BE2C (cell line): ENCODE data around the gene MAT1A.
"Not testable (repeated sequence)": the region's sequence is repeated elsewhere in the genome, so short reads cannot be mapped to it uniquely, and the experiment has no call there.

Experiments used
- DNase-seq: peaks from one replicate; pipeline ENCODE4 v3.0.0-alpha.2; 2020
- H3K27me3 ChIP-seq: fragments of 250-450 bp; sonication (Bioruptor Pico); 2 replicates; pipeline ENCODE4 v1.5.1; 2020; ENCODE audit warnings: mild to moderate bottlenecking
- H3K36me3 ChIP-seq: fragments of 250-450 bp; sonication (Bioruptor Pico); 2 replicates; pipeline ENCODE4 v1.5.1; 2020; ENCODE audit warnings: mild to moderate bottlenecking
- H3K4me1 ChIP-seq: fragments of 250-450 bp; sonication (Bioruptor Pico); 2 replicates; pipeline ENCODE4 v1.5.1; 2020
- H3K4me3 ChIP-seq: 2 replicates; pipeline ENCODE4 v1.5.1; 2011; ENCODE audit warnings: low read depth, low read length
- H3K9me3 ChIP-seq: fragments of 250-450 bp; sonication (Bioruptor Pico); 2 replicates; pipeline ENCODE4 v1.5.1; 2020
- CTCF ChIP-seq: IDR thresholded peaks from 2 replicates; pipeline ENCODE4 v1.5.1; 2012; ENCODE audit warnings: mild to moderate bottlenecking, low read depth, low read length

Gene MAT1A

GRCh38 chr10:80264081-80265056 is 25.1 kb downstream of the MAT1A start:
- Histone ChIP-seq H3K27me3 (no peaks in the 10 kb centered on the region), H3K4me1 (no peaks in the 10 kb centered on the region), H3K4me3 (no peak overlapping the region), H3K9me3 (no peaks in the 10 kb centered on the region), H3K36me3 (no peaks in the 10 kb centered on the region)
- no peak for TF ChIP-seq CTCF
- DNase-seq, result no peak

GRCh38 chr10:80261316-80262030 is 28.0 kb downstream of the MAT1A start:
- Histone ChIP-seq H3K9me3 (no peaks in the 10 kb centered on the region), H3K4me3 (no peak overlapping the region), H3K36me3 (no peaks in the 10 kb centered on the region), H3K4me1 (no peaks in the 10 kb centered on the region), H3K27me3 (no peaks in the 10 kb centered on the region)
- TF ChIP-seq CTCF, result no peak
- no peak for DNase-seq

DNA sequence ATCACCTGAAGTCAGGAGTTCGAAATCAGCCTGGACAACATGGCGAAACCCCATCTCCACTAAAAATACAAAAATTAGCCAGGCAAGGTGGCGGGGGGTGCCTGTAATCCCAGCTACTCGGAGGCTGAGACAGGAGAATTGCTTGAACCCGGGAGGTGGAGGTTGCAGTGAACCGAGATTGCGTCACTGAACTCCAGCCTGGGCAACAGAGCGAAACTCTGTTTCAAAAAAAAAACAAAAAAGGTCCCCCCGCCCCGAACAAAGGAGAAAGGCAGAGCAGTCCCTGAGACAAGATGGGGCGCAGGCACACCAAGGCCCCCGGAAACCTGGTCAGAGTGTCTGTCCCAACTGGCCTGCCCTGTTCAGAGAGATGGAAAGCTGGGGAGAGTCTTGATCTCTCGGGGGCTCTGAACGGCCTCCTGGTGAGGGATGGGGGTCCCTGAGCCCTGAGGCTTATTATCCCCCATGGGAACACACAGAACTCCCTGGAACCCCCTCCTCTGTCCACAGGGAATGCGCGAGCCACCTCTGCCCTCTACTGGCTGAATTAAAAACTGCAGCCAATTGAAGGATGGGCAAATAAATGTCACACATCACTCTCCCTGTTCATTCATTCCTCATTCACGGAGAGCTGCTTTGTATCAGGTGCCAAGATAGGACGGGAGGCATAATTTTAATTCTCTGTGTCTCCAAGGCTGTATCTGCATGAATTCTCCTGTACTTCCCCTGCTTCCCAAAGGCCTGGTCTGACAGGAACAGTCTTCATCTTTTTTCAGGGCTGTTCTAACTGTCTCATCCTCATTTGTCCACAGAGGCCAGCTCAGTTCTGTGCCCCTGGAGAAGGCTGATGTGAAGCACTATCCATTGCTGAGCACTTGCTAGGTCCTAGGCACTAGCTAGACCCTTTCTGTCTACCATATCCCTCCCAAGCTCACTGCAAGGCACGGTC is 28.9 kb downstream of the MAT1A start:
- Histone ChIP-seq H3K36me3 (no peaks in the 10 kb centered on the region), H3K4me1 (no peaks in the 10 kb centered on the region), H3K4me3 (no peak overlapping the region), H3K27me3 (no peaks in the 10 kb centered on the region), H3K9me3 (no peaks in the 10 kb centered on the region)
- TF ChIP-seq CTCF, result peak; percentile 81
- DNase-seq, result peak; percentile 40

DNA sequence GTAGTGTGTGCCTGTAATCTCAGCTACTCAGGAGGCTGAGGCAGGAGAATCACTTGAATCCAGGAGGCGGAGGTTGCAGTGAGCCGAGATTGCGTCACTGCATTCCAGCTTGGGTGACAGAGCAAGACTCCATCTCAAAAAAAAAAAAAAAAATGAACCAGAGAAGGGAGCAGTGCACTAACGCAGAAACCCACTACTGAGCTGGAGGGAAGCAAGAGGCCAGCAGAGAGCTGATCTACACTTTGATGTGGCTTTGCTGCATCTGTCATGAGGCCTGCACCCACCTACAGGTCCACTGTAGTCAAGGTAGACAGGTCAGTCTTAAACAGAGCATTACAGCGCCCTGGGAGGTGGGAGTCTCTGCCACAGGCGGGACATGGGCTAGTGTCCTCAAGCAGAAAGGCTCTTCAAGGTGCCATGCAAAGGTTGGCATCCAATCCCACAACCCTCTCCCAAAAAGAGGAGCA is 30.0 kb downstream of the MAT1A start:
- no peaks in the 10 kb centered on the region for H3K27me3 ChIP-seq
- no peak for TF ChIP-seq CTCF
- H3K4me1 ChIP-seq, result no peaks in the 10 kb centered on the region
- no peak overlapping the region for H3K4me3 ChIP-seq
- H3K9me3 ChIP-seq, result no peaks in the 10 kb centered on the region
- no peaks in the 10 kb centered on the region for H3K36me3 ChIP-seq
- no peak for DNase-seq

DNA sequence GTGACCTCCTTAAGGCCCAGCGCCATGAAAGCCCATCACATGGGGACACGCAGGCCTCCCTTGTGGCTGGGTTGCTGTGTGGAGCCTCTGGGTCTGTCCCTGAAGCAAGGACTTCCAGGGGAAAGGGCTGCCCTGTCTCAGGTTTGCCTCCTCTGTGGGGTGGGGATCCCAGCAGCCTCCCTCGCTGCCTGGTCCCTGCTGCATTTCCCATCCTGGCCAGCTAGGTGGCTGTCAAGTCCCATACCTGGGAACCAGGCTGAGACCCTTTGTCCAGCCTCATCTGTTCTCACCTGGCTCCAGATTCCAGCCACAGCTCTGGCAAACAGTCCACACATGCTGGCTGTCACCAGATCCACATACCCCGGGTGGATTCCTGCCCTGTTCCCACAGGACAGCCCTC is 32.7 kb downstream of the MAT1A start:
- not testable (repeated sequence) for H3K9me3 ChIP-seq, H3K4me1 ChIP-seq, DNase-seq, H3K36me3 ChIP-seq, H3K4me3 ChIP-seq, H3K27me3 ChIP-seq
- peak; percentile 14; the same call in 1 of the 2 replicates for TF ChIP-seq CTCF

GRCh38 chr10:80254726-80255125 is 34.7 kb downstream of the MAT1A start:
- H3K9me3 ChIP-seq, H3K27me3 ChIP-seq, H3K4me3 ChIP-seq, DNase-seq, H3K36me3 ChIP-seq, H3K4me1 ChIP-seq: not testable (repeated sequence)

- not testable (repeated sequence) for H3K27me3 ChIP-seq, H3K4me1 ChIP-seq, H3K36me3 ChIP-seq, H3K4me3 ChIP-seq, DNase-seq, H3K9me3 ChIP-seq
Measured at GRCh38 chr10:80253963-80254271, 35.5 kb downstream of the MAT1A start.
